Spleen (tissue), 11 donors: ENCODE data around the gene LRPPRC. TPM values are rescaled to one million over a fixed set of nuclear protein-coding genes. Genes with fewer than 3 reads are reported as not detected.
"Not testable (repeated sequence)": the region's sequence is repeated elsewhere in the genome, so short reads cannot be mapped to it uniquely, and the experiment has no call there.

Experiments used
- DNase-seq: peaks from one replicate; pipeline ENCODE4 v3.0.0-alpha.2; 2020
- H3K27ac ChIP-seq, 8 donors: fragments of 200-600 bp; sonication (generic) in 7 of 8; 1 replicate in 4 of 8; 2 replicates in 4 of 8; pipeline versions ENCODE4 v1.5.0 to v1.8.0; 2016 to 2021; ENCODE audit warnings: inconsistent platforms in 4 of 8, mild to moderate bottlenecking in 4 of 8, moderate library complexity in 1 of 8
- H3K27me3 ChIP-seq, 7 donors: fragments of 200-600 bp; sonication (generic) in 6 of 7; replicated peaks in 1 of 7; 1 replicate in 4 of 7; 2 replicates in 3 of 7; pipeline versions ENCODE4 v1.5.0 to v1.8.0; 2016 to 2021; ENCODE audit warnings: inconsistent platforms in 3 of 7, mild to moderate bottlenecking in 1 of 7
- H3K36me3 ChIP-seq, 6 donors: fragments of 200-600 bp; sonication (generic) in 5 of 6; 1 replicate in 4 of 6; 2 replicates in 2 of 6; pipeline versions ENCODE4 v1.5.0 to v1.8.0; 2016 to 2021; ENCODE audit warnings: inconsistent platforms in 2 of 6
- H3K4me1 ChIP-seq, 6 donors: fragments of 200-600 bp; sonication (generic) in 5 of 6; 1 replicate in 3 of 6; 2 replicates in 3 of 6; pipeline versions ENCODE4 v1.5.0 to v1.8.0; 2016 to 2021; ENCODE audit warnings: inconsistent platforms in 3 of 6
- H3K4me3 ChIP-seq, 8 donors: fragments of 200-600 bp; sonication (generic) in 7 of 8; 1 replicate in 4 of 8; 2 replicates in 4 of 8; pipeline versions ENCODE4 v1.5.0 to v1.8.0; 2016 to 2021; ENCODE audit warnings: inconsistent platforms in 4 of 8, mild to moderate bottlenecking in 4 of 8, moderate library complexity in 2 of 8
- H3K9me3 ChIP-seq, 8 donors: fragments of 200-600 bp; sonication (generic) in 7 of 8; 1 replicate in 4 of 8; 2 replicates in 4 of 8; pipeline versions ENCODE4 v1.5.0 to v1.8.0; 2016 to 2021; ENCODE audit warnings: inconsistent platforms in 4 of 8
- POLR2A ChIP-seq, 3 donors: fragments of 450-650 bp; IDR thresholded peaks; one replicate each; pipeline ENCODE4 v1.5.1; 2017; ENCODE audit warnings: antibody characterized with exemption in 3 of 3, mild to moderate bottlenecking in 1 of 3
- POLR2AphosphoS5 ChIP-seq, 3 donors: sonication (generic); formaldehyde crosslinking; IDR thresholded peaks; one replicate each; pipeline ENCODE4 v1.5.1; 2017; ENCODE audit warnings: antibody characterized with exemption in 3 of 3
- WGBS, 5 donors: extraction: QIAGEN DNeasy Blood & Tissue Kit in 3 of 5; methylation state at CpG; one replicate each; pipeline versions ENCODE4 v1.1.5 to v1.1.7; 2013 to 2018; 5-methylcytosine and 5-hydroxymethylcytosine counted together
- intact Hi-C: fragments of 100-400 bp; cut with DNase I; formaldehyde crosslinking; loops from one replicate; pipeline ENCODE4 v1.15.0; 2023; ENCODE audit warnings: low total_unique reads
- polyA plus RNA-seq, 3 donors: library from polyadenylated mRNA; stranded (reverse); fragments of 200-250 nt; gene quantifications; one replicate each; pipeline ENCODE4 v1.2.1, GENCODE V29; 2013
- total RNA-seq, 7 donors: library from RNA; depleted of rRNA in 3 of 7; stranded (reverse); fragments of >200 nt in 3 of 7; fragmentation: NEBNext Ultra II Directional in 4 of 7; extraction: Animal tissue kit (Norgen Biotek cat#: 25700) in 4 of 7; gene quantifications; one replicate each; pipeline versions ENCODE4 v1.1.0 to v1.2.1, GENCODE V29; 2016 to 2021
- TF ChIP-seq, protein P1 (sequence below), 11 experiments: fragments of 200-600 bp in 7 of 11; fragments of 450-650 bp in 4 of 11; sonication (generic) in 4 of 11; IDR thresholded peaks in 8 of 11; conservative IDR thresholded peaks in 3 of 11; 1 replicate in 7 of 11; 2 replicates in 4 of 11; pipeline versions ENCODE4 v1.4.0 to v1.8.0; 2016 to 2021; ENCODE audit warnings: antibody characterized with exemption in 11 of 11, inconsistent platforms in 4 of 11, mild to moderate bottlenecking in 1 of 11
- donor health status: healthy with polysubstance abuse.
- donor health status: DM: no; HTN: no; CAD: no; lungs with moderate emphysema.
- donor health status: DM: no; HTN: no; CAD: no.
- donor health status: Bipolar disorder and iron deficiency.
- donor health status: healthy.
- donor health status: DM: no; HTN: no; CAD: no.
- donor health status: DM: yes; HTN: yes; CAD: no.

Gene LRPPRC
- total and polyA plus RNA-seq, 10 donors = 25.0 to 72.5 (median 57.1) TPM

DNA sequence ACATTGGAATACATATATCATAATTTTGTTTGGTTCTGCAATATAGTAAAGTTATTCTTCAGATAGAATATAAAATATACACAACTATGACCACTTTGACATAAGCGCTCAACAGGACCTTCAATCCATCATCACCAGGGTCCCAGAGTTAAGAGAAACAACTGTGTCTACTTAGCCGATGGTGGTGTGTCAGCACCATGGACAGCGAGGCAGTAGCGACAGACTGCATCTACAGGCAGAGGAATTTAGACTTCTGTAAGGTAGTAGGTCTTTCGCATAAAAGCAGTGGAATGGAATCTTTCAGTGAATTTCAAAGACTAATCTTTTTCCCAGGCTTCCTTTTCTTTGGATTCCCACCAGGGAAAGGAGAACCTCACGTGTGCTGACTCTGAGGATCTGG is 20.5 kb upstream of the LRPPRC start:
- Histone ChIP-seq H3K4me1 (no peaks in the 10 kb centered on the region), H3K27ac (no peak overlapping the region), H3K27me3 (peaks cover 0 to 24% (median 0%) of the 10 kb centered on the region in 7 donors), H3K9me3 (no peaks in the 10 kb centered on the region), H3K4me3 (no peak overlapping the region), H3K36me3 (no peaks in the 10 kb centered on the region)
- 37 to 44% (median 42%) methylated on average over 6 of the region's 6 CpGs for WGBS, 5 donors
- intact Hi-C loops = no loop called here
- TF ChIP-seq POLR2A (IDR thresholded peaks at IDR 0.05) (no peak), POLR2AphosphoS5 (IDR thresholded peaks at IDR 0.05) (no peak)
- TF ChIP-seq, protein P1, sequence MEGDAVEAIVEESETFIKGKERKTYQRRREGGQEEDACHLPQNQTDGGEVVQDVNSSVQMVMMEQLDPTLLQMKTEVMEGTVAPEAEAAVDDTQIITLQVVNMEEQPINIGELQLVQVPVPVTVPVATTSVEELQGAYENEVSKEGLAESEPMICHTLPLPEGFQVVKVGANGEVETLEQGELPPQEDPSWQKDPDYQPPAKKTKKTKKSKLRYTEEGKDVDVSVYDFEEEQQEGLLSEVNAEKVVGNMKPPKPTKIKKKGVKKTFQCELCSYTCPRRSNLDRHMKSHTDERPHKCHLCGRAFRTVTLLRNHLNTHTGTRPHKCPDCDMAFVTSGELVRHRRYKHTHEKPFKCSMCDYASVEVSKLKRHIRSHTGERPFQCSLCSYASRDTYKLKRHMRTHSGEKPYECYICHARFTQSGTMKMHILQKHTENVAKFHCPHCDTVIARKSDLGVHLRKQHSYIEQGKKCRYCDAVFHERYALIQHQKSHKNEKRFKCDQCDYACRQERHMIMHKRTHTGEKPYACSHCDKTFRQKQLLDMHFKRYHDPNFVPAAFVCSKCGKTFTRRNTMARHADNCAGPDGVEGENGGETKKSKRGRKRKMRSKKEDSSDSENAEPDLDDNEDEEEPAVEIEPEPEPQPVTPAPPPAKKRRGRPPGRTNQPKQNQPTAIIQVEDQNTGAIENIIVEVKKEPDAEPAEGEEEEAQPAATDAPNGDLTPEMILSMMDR (IDR thresholded peaks at IDR 0.05 in 8 of 11, conservative IDR thresholded peaks at IDR 0.05 in 3 of 11) = no peak
- no peak for DNase-seq

DNA sequence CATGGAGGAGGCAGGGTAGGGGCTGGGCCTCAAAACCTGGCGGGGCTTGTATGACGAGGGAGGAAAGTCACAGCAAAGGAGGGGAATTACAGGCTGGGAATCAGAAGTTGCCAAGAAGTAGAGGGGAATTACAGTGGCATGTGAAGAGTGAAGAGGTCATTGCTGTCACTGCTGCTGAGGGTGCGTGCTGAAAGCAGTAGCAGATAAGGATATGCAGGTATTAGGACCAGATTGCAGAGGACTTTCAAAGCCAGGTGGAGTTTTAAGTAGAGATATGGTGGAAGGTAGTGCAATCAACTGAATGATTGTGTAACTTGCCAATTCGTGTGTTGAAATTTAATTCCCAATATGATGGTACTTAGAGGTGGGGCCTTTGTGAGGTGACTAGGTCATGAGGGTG is 19.4 kb upstream of the LRPPRC start:
- no peak overlapping the region for H3K27ac ChIP-seq
- H3K36me3 ChIP-seq = no peaks in the 10 kb centered on the region
- H3K4me3 ChIP-seq = no peak overlapping the region
- no peaks in the 10 kb centered on the region for H3K4me1 ChIP-seq
- whole genome bisulfite sequencing, 5 donors = 78 to 83% (median 80%) methylated on average over 4 of the region's 4 CpGs
- H3K9me3 ChIP-seq = no peaks in the 10 kb centered on the region
- TF ChIP-seq POLR2A (IDR thresholded peaks at IDR 0.05) (no peak), POLR2AphosphoS5 (IDR thresholded peaks at IDR 0.05) (no peak)
- TF ChIP-seq, protein P1 (IDR thresholded peaks at IDR 0.05 in 8 of 11, conservative IDR thresholded peaks at IDR 0.05 in 3 of 11) = no peak
- peaks cover 0 to 26% (median 0%) of the 10 kb centered on the region in 7 donors for H3K27me3 ChIP-seq
- intact Hi-C loops = no loop called here
- no peak for DNase-seq

DNA sequence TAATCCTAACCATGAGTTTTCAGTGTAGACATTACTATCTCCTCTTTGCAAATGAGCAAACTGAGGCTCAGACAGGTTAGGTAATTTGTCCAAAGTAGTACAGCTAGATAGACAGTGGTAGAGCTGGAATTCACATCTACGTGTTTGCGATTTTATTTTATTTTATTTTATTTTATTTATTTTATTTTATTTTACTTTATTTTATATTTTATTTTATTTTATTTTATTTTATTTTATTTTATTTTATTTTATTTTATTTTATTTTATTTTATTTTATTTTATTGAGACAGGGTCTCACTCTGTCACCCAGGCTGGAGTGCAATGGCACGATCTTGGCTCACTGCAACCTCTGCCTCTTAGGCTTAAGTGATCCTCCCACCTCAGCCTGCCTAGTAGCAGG is 17.4 kb upstream of the LRPPRC start:
- H3K27ac ChIP-seq, H3K9me3 ChIP-seq, H3K4me1 ChIP-seq, DNase-seq, intact Hi-C loops, H3K4me3 ChIP-seq, H3K36me3 ChIP-seq: not testable (repeated sequence)
- 93 to 100% (median 94%) methylated on average over 3 of the region's 3 CpGs for WGBS, 5 donors
- H3K27me3 ChIP-seq = peaks cover 0 to 32% (median 0%) of the 10 kb centered on the region in 7 donors

DNA sequence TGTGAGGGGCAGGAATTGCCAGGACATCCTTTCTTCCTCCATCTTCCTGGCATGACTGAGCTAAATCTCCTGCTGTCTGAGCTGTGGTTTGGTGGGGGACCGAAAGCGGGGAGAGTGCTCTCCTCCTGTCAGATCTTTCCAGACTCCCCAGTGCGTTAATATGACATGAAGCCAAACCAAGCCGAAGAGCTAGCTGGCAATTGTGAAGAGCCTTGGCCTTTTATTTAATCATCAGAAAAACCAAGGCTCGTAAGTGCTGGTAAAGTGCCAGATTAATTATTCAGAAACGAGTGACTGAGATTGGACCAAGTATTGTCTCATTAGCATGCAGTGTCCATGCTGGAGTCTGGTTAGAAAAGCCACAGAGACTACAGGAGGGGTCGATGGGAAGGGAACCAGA is 14.5 kb upstream of the LRPPRC start:
- no peaks in the 10 kb centered on the region for H3K36me3 ChIP-seq
- TF ChIP-seq POLR2AphosphoS5 (IDR thresholded peaks at IDR 0.05) = no peak
- WGBS, 5 donors = 63 to 80% (median 70%) methylated on average over 7 of the region's 7 CpGs
- no peak for DNase-seq
- peaks cover 0 to 26% (median 0%) of the 10 kb centered on the region in 7 donors for H3K27me3 ChIP-seq
- intact Hi-C loops = no loop called here
- H3K4me1 ChIP-seq = peaks cover 0 to 6% (median 5%) of the 10 kb centered on the region in 6 donors
- H3K9me3 ChIP-seq = no peaks in the 10 kb centered on the region
- no peak overlapping the region for H3K4me3 ChIP-seq
- H3K27ac ChIP-seq = no peak overlapping the region

DNA sequence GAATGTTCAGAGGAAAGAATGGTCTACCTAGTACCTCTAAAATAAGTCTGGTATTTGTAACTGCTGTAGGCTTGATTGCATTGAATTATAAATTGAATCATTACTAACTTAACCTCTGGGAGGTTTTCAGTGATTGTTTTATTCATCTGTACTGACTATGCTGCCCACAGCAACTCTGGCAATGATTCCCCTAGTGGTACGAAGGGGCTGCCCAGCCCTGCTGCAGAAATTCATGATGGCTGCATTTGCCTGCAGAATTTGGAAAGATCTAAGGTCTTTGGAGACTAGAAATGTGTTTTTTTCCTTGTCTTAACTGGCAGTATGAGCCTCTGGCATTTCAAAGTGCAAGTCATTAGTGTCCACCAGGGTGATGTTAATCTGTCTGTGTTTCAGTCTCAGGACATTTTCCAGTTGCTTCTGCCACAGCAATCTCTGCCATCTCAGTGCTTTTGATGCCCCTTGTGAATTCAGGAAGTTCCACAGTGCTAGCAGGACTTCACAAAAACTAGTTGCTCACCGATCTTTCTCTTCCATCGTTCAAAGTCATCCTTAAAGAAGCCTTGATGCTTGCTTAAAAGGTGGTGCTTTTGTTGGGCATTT is 13.4 kb upstream of the LRPPRC start:
- WGBS, 5 donors = 65 to 74% (median 68%) methylated on average over 3 of the region's 3 CpGs

More for the DNA sequence above, 13.4 kb upstream of the LRPPRC start:
- Histone ChIP-seq H3K9me3 (no peaks in the 10 kb centered on the region), H3K27ac (no peak overlapping the region), H3K36me3 (no peaks in the 10 kb centered on the region), H3K4me3 (no peak overlapping the region), H3K27me3 (peaks cover 0 to 23% (median 0%) of the 10 kb centered on the region in 7 donors), H3K4me1 (peaks cover 0 to 15% (median 11%) of the 10 kb centered on the region in 6 donors)
- intact Hi-C loops = no loop called here
- DNase-seq = no peak
- TF ChIP-seq, protein P1 (IDR thresholded peaks at IDR 0.05 in 8 of 11, conservative IDR thresholded peaks at IDR 0.05 in 3 of 11) = peak in 1 of 11 experiments; percentile 18
- TF ChIP-seq POLR2A (IDR thresholded peaks at IDR 0.05) (no peak), POLR2AphosphoS5 (IDR thresholded peaks at IDR 0.05) (no peak)
